ENCODE results near the gene RUNX3. TPM values are rescaled to one million over a fixed set of nuclear protein-coding genes. Genes with fewer than 3 reads are reported as not detected.
"Not testable (repeated sequence)": the region's sequence is repeated elsewhere in the genome, so short reads cannot be mapped to it uniquely, and the experiment has no call there.

Gene RUNX3
- polyA plus RNA-seq (2011; rRNA removed) (not detected in 2 replicates), polyA minus RNA-seq (2011; rRNA and poly(A)+ RNA removed) (not detected in 2 replicates)

GRCh38 chr1:24930260-24931145 lies at the start of gene RUNX3:
Gene RUNX3, minus strand, starts transcription at chr1:24930276. Its CDS starts 408 bp downstream, at chr1:24929868.
- Histone ChIP-seq H3K27ac (ENCODE audit: low read depth, low read length) (no peak within 1 kb of the TSS), H3K4me3 (ENCODE audit: low read depth, low read length) (no peak within 1 kb of the TSS), H3K27me3 (ENCODE audit: control insufficient read depth, insufficient read depth, low read length) (peaks cover 90% of the 10 kb centered on the region), H3K9me3 (ENCODE audit: control insufficient read depth, insufficient read depth, low read length) (no peaks in the 10 kb centered on the region; the same call in 1 of the 2 replicates)
- no peak for DNase-seq (ENCODE audit: low read depth, low spot score)
- ChIA-PET POLR2A (interaction anchor here (0.6 kb wide), 1 partner anchor 238 kb away, joined by 3 read pairs; no protein-coding TSS in a partner anchor), CTCF (interaction anchor here (1.5 to 2.9 kb wide), 2 partner anchors 171 to 275 kb away, joined by 3 to 25 read pairs; no protein-coding TSS in a partner anchor)
- no peak for TF ChIP-seq CTCF (IDR thresholded peaks at IDR 0.05; ENCODE audit: low read depth, low read length)

GRCh38 chr1:24979232-24979631 lies 49.2 kb upstream of the RUNX3 start:
- H3K27me3 ChIP-seq (ENCODE audit: control insufficient read depth, insufficient read depth, low read length) = peaks cover 28% of the 10 kb centered on the region
- H3K9me3 ChIP-seq (ENCODE audit: control insufficient read depth, insufficient read depth, low read length); DNase-seq (ENCODE audit: low read depth, low spot score); H3K27ac ChIP-seq (ENCODE audit: low read depth, low read length); POLR2A ChIA-PET; H3K4me3 ChIP-seq (ENCODE audit: low read depth, low read length); CTCF ChIA-PET: not testable (repeated sequence)

- peaks cover 9% of the 10 kb centered on the region for H3K9me3 ChIP-seq (ENCODE audit: control insufficient read depth, insufficient read depth, low read length)
- H3K27ac ChIP-seq (ENCODE audit: low read depth, low read length) = no peak overlapping the region
- H3K27me3 ChIP-seq (ENCODE audit: control insufficient read depth, insufficient read depth, low read length) = peaks cover 24% of the 10 kb centered on the region
- TF ChIP-seq CTCF (IDR thresholded peaks at IDR 0.05; ENCODE audit: low read depth, low read length) = no peak
- DNase-seq (ENCODE audit: low read depth, low spot score) = no peak
- H3K4me3 ChIP-seq (ENCODE audit: low read depth, low read length) = no peak overlapping the region
- CTCF ChIA-PET = interaction anchor here (0.5 kb wide), 1 partner anchor 14 kb away, joined by 4 read pairs; no protein-coding TSS in a partner anchor
- POLR2A ChIA-PET = no interaction called here
Measured at GRCh38 chr1:24978383-24979032, 48.4 kb upstream of the RUNX3 start.

DNA sequence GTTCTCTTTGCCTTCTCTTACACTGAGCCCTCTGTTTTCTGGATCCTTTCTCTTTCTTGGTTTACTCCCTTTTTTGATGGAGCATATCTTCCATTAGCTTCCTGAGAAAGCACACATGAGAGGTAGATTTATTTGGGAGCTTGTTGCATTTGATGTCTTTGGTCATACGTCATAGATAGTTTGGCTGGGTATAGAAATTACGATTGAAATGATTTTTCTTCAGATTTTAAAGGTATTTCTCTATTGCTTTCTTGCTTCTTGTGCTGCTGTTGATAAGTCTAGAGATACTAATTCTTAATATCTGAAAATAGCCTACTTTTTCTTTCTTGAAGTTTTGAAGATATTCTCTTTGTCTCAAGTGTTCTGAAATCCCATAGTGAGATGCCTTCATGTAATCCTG lies 45.3 kb upstream of the RUNX3 start:
- Histone ChIP-seq H3K4me3 (ENCODE audit: low read depth, low read length) (no peak overlapping the region), H3K27me3 (ENCODE audit: control insufficient read depth, insufficient read depth, low read length) (peaks cover 17% of the 10 kb centered on the region), H3K27ac (ENCODE audit: low read depth, low read length) (no peak overlapping the region), H3K9me3 (ENCODE audit: control insufficient read depth, insufficient read depth, low read length) (peaks cover 9% of the 10 kb centered on the region)
- CTCF ChIA-PET = interaction anchor here (1.3 kb wide), 1 partner anchor 62 kb away, joined by 4 read pairs; no protein-coding TSS in a partner anchor
- no peak for DNase-seq (ENCODE audit: low read depth, low spot score)
- POLR2A ChIA-PET = no interaction called here
- no peak for TF ChIP-seq CTCF (IDR thresholded peaks at IDR 0.05; ENCODE audit: low read depth, low read length)

DNA sequence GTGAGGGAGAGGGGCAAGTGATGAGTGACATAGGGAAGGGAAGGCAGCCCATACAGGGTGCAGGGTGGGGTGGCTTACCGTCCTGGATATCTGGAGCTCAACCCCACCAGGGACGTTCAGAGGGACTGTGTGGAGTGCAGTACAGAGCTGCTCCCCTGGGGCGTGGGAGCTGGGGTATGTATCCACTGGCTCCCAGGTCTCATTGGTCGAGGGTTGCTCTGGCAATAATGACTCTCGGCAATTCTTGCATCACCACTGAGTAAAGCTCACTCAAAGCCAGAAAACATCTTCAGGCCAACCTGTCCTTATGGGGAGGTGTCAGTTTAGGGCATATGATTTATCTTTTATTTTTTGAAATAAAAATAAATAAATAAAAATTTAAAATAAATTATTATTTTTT lies 43.2 kb upstream of the RUNX3 start:
- Histone ChIP-seq H3K27me3 (ENCODE audit: control insufficient read depth, insufficient read depth, low read length) (peaks cover 5% of the 10 kb centered on the region), H3K27ac (ENCODE audit: low read depth, low read length) (no peak overlapping the region), H3K4me3 (ENCODE audit: low read depth, low read length) (no peak overlapping the region), H3K9me3 (ENCODE audit: control insufficient read depth, insufficient read depth, low read length) (peaks cover 9% of the 10 kb centered on the region)
- POLR2A ChIA-PET = interaction anchor here (0.6 kb wide), 1 partner anchor 157 kb away, joined by 3 read pairs; no protein-coding TSS in a partner anchor
- CTCF ChIA-PET = interaction anchor here (1.5 kb wide), 1 partner anchor 232 kb away, joined by 3 read pairs; no protein-coding TSS in a partner anchor
- no peak for TF ChIP-seq CTCF (IDR thresholded peaks at IDR 0.05; ENCODE audit: low read depth, low read length)
- no peak for DNase-seq (ENCODE audit: low read depth, low spot score)
